H9 (cell line): ENCODE measurements around the gene ZNF793. TPM values are rescaled to one million over a fixed set of nuclear protein-coding genes. Genes with fewer than 3 reads are reported as not detected.

Experiments used
- DNase-seq: peaks from one replicate; pipeline ENCODE4 v3.0.0-alpha.2; 2017
- H2AFZ ChIP-seq: one replicate; pipeline ENCODE4 v1.6.1; 2013; ENCODE audit warnings: mild to moderate bottlenecking, low read length, control low read depth, moderate library complexity
- H2AK5ac ChIP-seq: 2 replicates; pipeline ENCODE4 v1.6.1; 2013; ENCODE audit warnings: low read length, control low read depth, mixed read lengths; ENCODE audit not compliant: insufficient read length
- H2BK120ac ChIP-seq: one replicate; pipeline ENCODE4 v1.6.1; 2013; ENCODE audit warnings: low read depth, mild to moderate bottlenecking, low read length, control low read depth, inconsistent platforms; ENCODE audit not compliant: poor library complexity, severe bottlenecking
- H2BK12ac ChIP-seq: 2 replicates; pipeline ENCODE4 v1.6.1; 2013; ENCODE audit warnings: low read length, control low read depth, mixed read lengths, low read depth; ENCODE audit not compliant: insufficient read length
- H2BK15ac ChIP-seq: 2 replicates; pipeline ENCODE4 v1.6.1; 2013; ENCODE audit warnings: low read depth, low read length, control low read depth
- H2BK20ac ChIP-seq: one replicate; pipeline ENCODE4 v1.6.1; 2013; ENCODE audit warnings: low read depth, mild to moderate bottlenecking, low read length, control low read depth, inconsistent platforms; ENCODE audit not compliant: poor library complexity, severe bottlenecking
- H2BK5ac ChIP-seq: 2 replicates; pipeline ENCODE4 v1.6.1; 2013; ENCODE audit warnings: low read length, control low read depth, mixed read lengths; ENCODE audit not compliant: insufficient read length
- H3K14ac ChIP-seq: 2 replicates; pipeline ENCODE4 v1.6.1; 2013; ENCODE audit warnings: low read length, control low read depth; ENCODE audit not compliant: insufficient read depth
- H3K18ac ChIP-seq: 2 replicates; pipeline ENCODE4 v1.6.1; 2013; ENCODE audit warnings: low read depth, mild to moderate bottlenecking, mixed read lengths, low read length, control low read depth; ENCODE audit not compliant: insufficient read length
- H3K23ac ChIP-seq: 2 replicates; pipeline ENCODE4 v1.6.1; 2013; ENCODE audit warnings: low read length, control low read depth, mixed read lengths, low read depth; ENCODE audit not compliant: insufficient read length
- H3K23me2 ChIP-seq: 2 replicates; pipeline ENCODE4 v1.6.1; 2013; ENCODE audit warnings: low read depth, mild to moderate bottlenecking, mixed read lengths, low read length, control low read depth; ENCODE audit not compliant: insufficient read length, poor library complexity, severe bottlenecking
- H3K27ac ChIP-seq: 2 replicates; pipeline ENCODE4 v1.5.1; 2013; ENCODE audit warnings: low read length, control low read depth, mixed read lengths, low read depth; ENCODE audit not compliant: insufficient read length
- H3K27me3 ChIP-seq: 2 replicates; pipeline ENCODE4 v1.6.1; 2013; ENCODE audit warnings: low read length, control low read depth, inconsistent platforms; ENCODE audit not compliant: insufficient read depth
- H3K4ac ChIP-seq: 2 replicates; pipeline ENCODE4 v1.6.1; 2013; ENCODE audit warnings: low read depth, mild to moderate bottlenecking, control low read depth, inconsistent platforms, low read length, moderate library complexity
- H3K4me1 ChIP-seq: 2 replicates; pipeline ENCODE4 v1.6.1; 2013; ENCODE audit warnings: low read length, control low read depth, inconsistent platforms; ENCODE audit not compliant: insufficient read depth
- H3K4me2 ChIP-seq: 2 replicates; pipeline ENCODE4 v1.6.1; 2013; ENCODE audit warnings: low read length, control low read depth, mixed read lengths; ENCODE audit not compliant: insufficient read length, insufficient read depth
- H3K56ac ChIP-seq: 2 replicates; pipeline ENCODE4 v1.6.1; 2013; ENCODE audit warnings: low read depth, mild to moderate bottlenecking, mixed read lengths, low read length, control low read depth; ENCODE audit not compliant: insufficient read length
- H3K79me1 ChIP-seq: 2 replicates; pipeline ENCODE4 v1.6.1; 2013; ENCODE audit warnings: low read depth, mild to moderate bottlenecking, moderate library complexity, low read length, control low read depth, inconsistent platforms; ENCODE audit not compliant: insufficient read depth, poor library complexity, severe bottlenecking
- H3K79me2 ChIP-seq: 2 replicates; pipeline ENCODE4 v1.6.1; 2013; ENCODE audit warnings: low read length, control low read depth, inconsistent platforms; ENCODE audit not compliant: insufficient read depth
- H3K9ac ChIP-seq: 2 replicates; pipeline ENCODE4 v1.6.1; 2013; ENCODE audit warnings: low read length, control low read depth, mixed read lengths; ENCODE audit not compliant: insufficient read length; ENCODE audit errors: extremely low read depth
- H3K9me3 ChIP-seq: one replicate; pipeline ENCODE4 v1.6.1; 2013; ENCODE audit warnings: low read depth, low read length, inconsistent platforms; ENCODE audit not compliant: control insufficient read depth
- H3T11ph ChIP-seq: one replicate; pipeline ENCODE4 v1.6.1; 2013; ENCODE audit warnings: mild to moderate bottlenecking, low read length, control low read depth, inconsistent platforms
- H4K20me1 ChIP-seq: one replicate; pipeline ENCODE4 v1.6.1; 2013; ENCODE audit not compliant: control insufficient read depth, insufficient read length, insufficient read depth
- H4K5ac ChIP-seq: 2 replicates; pipeline ENCODE4 v1.6.1; 2013; ENCODE audit warnings: low read depth, mild to moderate bottlenecking, mixed read lengths, low read length, control low read depth; ENCODE audit not compliant: insufficient read length
- H4K8ac ChIP-seq: replicated peaks from 2 replicates; pipeline ENCODE4 v1.6.1; 2013; ENCODE audit warnings: low read length, control low read depth, mixed read lengths, low read depth; ENCODE audit not compliant: insufficient read length
- H4K91ac ChIP-seq: 2 replicates; pipeline ENCODE4 v1.6.1; 2013; ENCODE audit warnings: low read depth, mild to moderate bottlenecking, moderate library complexity, mixed read lengths, low read length, control low read depth; ENCODE audit not compliant: insufficient read length
- H3K27ac Mint-ChIP-seq, 3 experiments: 2 replicates in 2 of 3; 3 replicates in 1 of 3; pipeline ENCODE4 v1.8.0; 2020 to 2021; ENCODE audit warnings: mixed read lengths in 3 of 3, mild to moderate bottlenecking in 1 of 3, moderate library complexity in 1 of 3
- H3K27me3 Mint-ChIP-seq: 2 replicates; pipeline ENCODE4 v1.8.0; 2021; ENCODE audit warnings: low read depth, mild to moderate bottlenecking, moderate library complexity, mixed read lengths
- H3K36me3 Mint-ChIP-seq, 3 experiments: 2 replicates in 2 of 3; 3 replicates in 1 of 3; pipeline ENCODE4 v1.8.0; 2020 to 2021; ENCODE audit warnings: low read depth in 3 of 3, mixed read lengths in 3 of 3; ENCODE audit not compliant: insufficient read depth in 1 of 3
- H3K4me1 Mint-ChIP-seq, 2 experiments: 2 replicates each; pipeline ENCODE4 v1.8.0; 2020; ENCODE audit warnings: mixed read lengths in 2 of 2
- H3K4me3 Mint-ChIP-seq, 2 experiments: 2 replicates in 1 of 2; 3 replicates in 1 of 2; pipeline ENCODE4 v1.8.0; 2020 to 2021; ENCODE audit warnings: mild to moderate bottlenecking in 2 of 2, mixed read lengths in 2 of 2, moderate library complexity in 1 of 2
- H3K9me3 Mint-ChIP-seq, 2 experiments: 2 replicates in 1 of 2; 3 replicates in 1 of 2; pipeline ENCODE4 v1.8.0; 2020; ENCODE audit warnings: mild to moderate bottlenecking in 2 of 2, mixed read lengths in 2 of 2, moderate library complexity in 1 of 2
- total RNA-seq: library from RNA; stranded (reverse); gene quantifications from 2 replicates; pipeline ENCODE4 v1.2.1, GENCODE V29; 2021
- TF ChIP-seq, protein P1 (sequence below): fragments of 200-600 bp; sonication (generic); conservative IDR thresholded peaks from 3 replicates; pipeline ENCODE4 v1.8.0; 2021; ENCODE audit warnings: antibody characterized with exemption, mild to moderate bottlenecking

The ZNF793 gene
- total RNA-seq, 1 experiment from 2014 or later = 17.1 TPM

DNA sequence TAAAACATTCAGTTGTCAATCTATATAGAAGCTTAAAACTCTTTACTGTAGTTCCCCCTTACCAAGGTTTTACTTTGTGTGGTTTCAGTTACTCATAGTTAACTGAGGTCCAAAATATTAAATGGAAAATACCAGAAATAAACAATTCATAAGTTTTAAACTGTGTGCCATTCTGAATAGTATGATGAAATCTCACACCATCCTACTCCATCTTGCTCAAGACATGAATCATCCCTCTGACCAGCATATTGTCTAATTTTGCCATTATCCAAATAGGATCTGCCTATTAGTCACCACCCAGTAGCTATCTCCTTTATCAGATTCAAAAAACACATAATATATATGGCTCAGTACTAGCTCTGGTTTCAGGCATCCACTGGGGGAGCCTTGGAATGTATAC is 65.5 kb downstream of the ZNF793 start:
- Histone ChIP-seq H3K14ac (no peak overlapping the region), H2AFZ (no peak overlapping the region), H4K91ac (no peak overlapping the region), H3K23me2 (no peaks in the 10 kb centered on the region), H4K5ac (no peak overlapping the region), H3K27ac (no peak overlapping the region), H4K20me1 (no peaks in the 10 kb centered on the region), H2BK15ac (no peak overlapping the region), H3K4me1 (no peaks in the 10 kb centered on the region), H2AK5ac (no peak overlapping the region), H4K8ac (no peak overlapping the region), H3K18ac (no peak overlapping the region), H2BK20ac (no peak overlapping the region), H2BK5ac (no peak overlapping the region), H3K9me3 (peaks cover 41% of the 10 kb centered on the region), H3K4me2 (no peak overlapping the region), H2BK120ac (no peak overlapping the region), H2BK12ac (no peak overlapping the region), H3K4ac (no peak overlapping the region), H3K79me2 (no peaks in the 10 kb centered on the region), H3K56ac (no peak overlapping the region), H3T11ph (no peak overlapping the region), H3K9ac (no peak overlapping the region), H3K79me1 (no peaks in the 10 kb centered on the region), H3K23ac (no peak overlapping the region), H3K27me3 (no peaks in the 10 kb centered on the region)
- TF ChIP-seq, protein P1, sequence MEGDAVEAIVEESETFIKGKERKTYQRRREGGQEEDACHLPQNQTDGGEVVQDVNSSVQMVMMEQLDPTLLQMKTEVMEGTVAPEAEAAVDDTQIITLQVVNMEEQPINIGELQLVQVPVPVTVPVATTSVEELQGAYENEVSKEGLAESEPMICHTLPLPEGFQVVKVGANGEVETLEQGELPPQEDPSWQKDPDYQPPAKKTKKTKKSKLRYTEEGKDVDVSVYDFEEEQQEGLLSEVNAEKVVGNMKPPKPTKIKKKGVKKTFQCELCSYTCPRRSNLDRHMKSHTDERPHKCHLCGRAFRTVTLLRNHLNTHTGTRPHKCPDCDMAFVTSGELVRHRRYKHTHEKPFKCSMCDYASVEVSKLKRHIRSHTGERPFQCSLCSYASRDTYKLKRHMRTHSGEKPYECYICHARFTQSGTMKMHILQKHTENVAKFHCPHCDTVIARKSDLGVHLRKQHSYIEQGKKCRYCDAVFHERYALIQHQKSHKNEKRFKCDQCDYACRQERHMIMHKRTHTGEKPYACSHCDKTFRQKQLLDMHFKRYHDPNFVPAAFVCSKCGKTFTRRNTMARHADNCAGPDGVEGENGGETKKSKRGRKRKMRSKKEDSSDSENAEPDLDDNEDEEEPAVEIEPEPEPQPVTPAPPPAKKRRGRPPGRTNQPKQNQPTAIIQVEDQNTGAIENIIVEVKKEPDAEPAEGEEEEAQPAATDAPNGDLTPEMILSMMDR = no peak
- Mint-ChIP-seq H3K36me3 (peaks cover 55 to 67% (median 66%) of the 10 kb centered on the region in 3 experiments), H3K9me3 (peaks cover 44 to 50% of the 10 kb centered on the region in 2 experiments), H3K4me3 (no peak overlapping the region), H3K4me1 (no peaks in the 10 kb centered on the region), H3K27me3 (no peaks in the 10 kb centered on the region), H3K27ac (no peak overlapping the region)
- no peak for DNase-seq
